Measurements from ENCODE around the gene TMED4.

- TF ChIP-seq POLR2A (IDR thresholded peaks at IDR 0.05; ENCODE audit: low read length) (no peak), GATA1 (IDR thresholded peaks at IDR 0.05; ENCODE audit: low read depth, low read length) (no peak)
Measured at GRCh38 chr7:44530990-44531389, 51.0 kb downstream of the TMED4 start.

All from erythroblast (primary cell).